Tibial artery (tissue), 4 donors: ENCODE results near the gene PRKAG2.

Experiments
- DNase-seq, 2 donors: peaks; one replicate each; pipeline ENCODE4 v3.0.0-alpha.2; 2019
- H3K27ac ChIP-seq, 2 donors: fragments of 200-600 bp; sonication (generic) in 1 of 2; 1 replicate in 1 of 2; 2 replicates in 1 of 2; pipeline ENCODE4 v1.5.1; 2018 to 2019; ENCODE audit warnings: mild to moderate bottlenecking in 1 of 2
- H3K27me3 ChIP-seq, 2 donors: fragments of 200-600 bp; sonication (generic) in 1 of 2; one replicate each; pipeline versions ENCODE4 v1.5.1 to v1.6.0; 2016 to 2019
- H3K36me3 ChIP-seq, 3 donors: fragments of 200-600 bp; sonication (generic) in 2 of 3; one replicate each; pipeline ENCODE4 v1.5.1; 2016 to 2019; ENCODE audit warnings: mild to moderate bottlenecking in 2 of 3
- H3K4me1 ChIP-seq, 4 donors: fragments of 200-600 bp; sonication (generic) in 2 of 4; 1 replicate in 3 of 4; 2 replicates in 1 of 4; pipeline ENCODE4 v1.5.1; 2016 to 2019
- H3K4me3 ChIP-seq, 2 donors: fragments of 200-600 bp; sonication (generic) in 1 of 2; 1 replicate in 1 of 2; 2 replicates in 1 of 2; pipeline ENCODE4 v1.5.1; 2018 to 2019; ENCODE audit warnings: mild to moderate bottlenecking in 2 of 2
- H3K9me3 ChIP-seq, 3 donors: fragments of 200-600 bp; sonication (generic) in 1 of 3; one replicate each; pipeline ENCODE4 v1.5.1; 2016 to 2019
- CTCF ChIP-seq, 2 experiments: fragments of 200-600 bp in 1 of 2; fragments of 450-650 bp in 1 of 2; IDR thresholded peaks; one replicate each; pipeline ENCODE4 v1.5.1; 2017 to 2019; ENCODE audit warnings: antibody characterized with exemption in 2 of 2, mild to moderate bottlenecking in 1 of 2, moderate library complexity in 1 of 2
- intact Hi-C: fragments of 100-400 bp; cut with DNase I; formaldehyde crosslinking; loops from one replicate; pipeline ENCODE4 v1.15.0; 2023; ENCODE audit warnings: low total_unique reads

PRKAG2 gene

GRCh38 chr7:151773797-151774196 is 103.1 kb downstream of the PRKAG2 start:
- no peaks in the 10 kb centered on the region for H3K9me3 ChIP-seq
- H3K27me3 ChIP-seq: no peaks in the 10 kb centered on the region
- intact Hi-C loops: no loop called here
- H3K4me1 ChIP-seq: no peaks in the 10 kb centered on the region
- H3K27ac ChIP-seq: no peak overlapping the region
- no peak overlapping the region for H3K4me3 ChIP-seq
- H3K36me3 ChIP-seq: peaks cover 0 to 7% (median 0%) of the 10 kb centered on the region in 3 donors
- DNase-seq: no peak
- TF ChIP-seq CTCF (IDR thresholded peaks at IDR 0.05): no peak

GRCh38 chr7:151770232-151770631 is 106.7 kb downstream of the PRKAG2 start:
- H3K4me1 ChIP-seq: no peaks in the 10 kb centered on the region
- H3K9me3 ChIP-seq: no peaks in the 10 kb centered on the region
- H3K4me3 ChIP-seq: no peak overlapping the region
- no peak for DNase-seq
- H3K36me3 ChIP-seq: peaks cover 0 to 16% (median 0%) of the 10 kb centered on the region in 3 donors
- TF ChIP-seq CTCF (IDR thresholded peaks at IDR 0.05): no peak
- H3K27ac ChIP-seq: no peak overlapping the region
- no peaks in the 10 kb centered on the region for H3K27me3 ChIP-seq
- intact Hi-C loops: no loop called here

- no peak overlapping the region for H3K4me3 ChIP-seq
- no peaks in the 10 kb centered on the region for H3K27me3 ChIP-seq
- no peak overlapping the region for H3K27ac ChIP-seq
- no peaks in the 10 kb centered on the region for H3K9me3 ChIP-seq
- no peak for TF ChIP-seq CTCF (IDR thresholded peaks at IDR 0.05)
- H3K4me1 ChIP-seq: no peaks in the 10 kb centered on the region
- intact Hi-C loops: loop anchor here (5.0 to 10.0 kb wide), 2 partner anchors 395 to 1937 kb away; no protein-coding TSS in a partner anchor
- H3K36me3 ChIP-seq: peaks cover 0 to 16% (median 0%) of the 10 kb centered on the region in 3 donors
- DNase-seq: no peak
Measured at GRCh38 chr7:151769188-151769821, 107.6 kb downstream of the PRKAG2 start.

- H3K4me1 ChIP-seq: no peaks in the 10 kb centered on the region
- H3K36me3 ChIP-seq: peaks cover 0 to 16% (median 0%) of the 10 kb centered on the region in 3 donors
- no peak for DNase-seq
- H3K27ac ChIP-seq: no peak overlapping the region
- H3K4me3 ChIP-seq: no peak overlapping the region
- no peaks in the 10 kb centered on the region for H3K9me3 ChIP-seq
- intact Hi-C loops: loop anchor here (5.0 to 10.0 kb wide), 2 partner anchors 394 to 1936 kb away; no protein-coding TSS in a partner anchor
- no peak for TF ChIP-seq CTCF (IDR thresholded peaks at IDR 0.05)
- H3K27me3 ChIP-seq: no peaks in the 10 kb centered on the region
Measured at GRCh38 chr7:151768805-151769187, 108.1 kb downstream of the PRKAG2 start.

- intact Hi-C loops: loop anchor here (5.0 to 10.0 kb wide), 2 partner anchors 393 to 1935 kb away; no protein-coding TSS in a partner anchor
- Histone ChIP-seq H3K27me3 (no peaks in the 10 kb centered on the region), H3K4me3 (no peak overlapping the region), H3K9me3 (no peaks in the 10 kb centered on the region), H3K36me3 (peaks cover 0 to 16% (median 0%) of the 10 kb centered on the region in 3 donors), H3K4me1 (no peaks in the 10 kb centered on the region), H3K27ac (no peak overlapping the region)
- no peak for TF ChIP-seq CTCF (IDR thresholded peaks at IDR 0.05)
- DNase-seq: no peak
Measured at GRCh38 chr7:151767557-151767956, 109.4 kb downstream of the PRKAG2 start.
